ENCODE data around the gene CD8A.

DNA sequence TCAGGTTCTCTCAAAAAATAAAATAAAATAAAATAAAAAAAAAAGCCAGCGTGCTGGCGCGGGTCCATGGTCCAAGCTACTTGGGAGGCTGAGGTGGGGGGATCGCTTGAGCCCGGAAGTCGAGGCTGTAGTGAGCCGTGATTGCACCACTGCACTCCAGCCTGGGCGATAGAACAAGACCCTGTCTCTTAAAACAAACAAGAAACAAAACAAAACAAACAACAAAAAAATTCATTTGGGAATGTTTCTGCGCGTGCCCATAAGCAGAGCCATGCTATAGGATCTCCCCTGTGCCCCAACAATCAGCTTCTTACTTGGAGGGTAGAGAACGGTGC, 16.4 kb upstream of the CD8A start:
- TF ChIP-seq, protein P1, sequence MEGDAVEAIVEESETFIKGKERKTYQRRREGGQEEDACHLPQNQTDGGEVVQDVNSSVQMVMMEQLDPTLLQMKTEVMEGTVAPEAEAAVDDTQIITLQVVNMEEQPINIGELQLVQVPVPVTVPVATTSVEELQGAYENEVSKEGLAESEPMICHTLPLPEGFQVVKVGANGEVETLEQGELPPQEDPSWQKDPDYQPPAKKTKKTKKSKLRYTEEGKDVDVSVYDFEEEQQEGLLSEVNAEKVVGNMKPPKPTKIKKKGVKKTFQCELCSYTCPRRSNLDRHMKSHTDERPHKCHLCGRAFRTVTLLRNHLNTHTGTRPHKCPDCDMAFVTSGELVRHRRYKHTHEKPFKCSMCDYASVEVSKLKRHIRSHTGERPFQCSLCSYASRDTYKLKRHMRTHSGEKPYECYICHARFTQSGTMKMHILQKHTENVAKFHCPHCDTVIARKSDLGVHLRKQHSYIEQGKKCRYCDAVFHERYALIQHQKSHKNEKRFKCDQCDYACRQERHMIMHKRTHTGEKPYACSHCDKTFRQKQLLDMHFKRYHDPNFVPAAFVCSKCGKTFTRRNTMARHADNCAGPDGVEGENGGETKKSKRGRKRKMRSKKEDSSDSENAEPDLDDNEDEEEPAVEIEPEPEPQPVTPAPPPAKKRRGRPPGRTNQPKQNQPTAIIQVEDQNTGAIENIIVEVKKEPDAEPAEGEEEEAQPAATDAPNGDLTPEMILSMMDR (IDR thresholded peaks at IDR 0.05; ENCODE audit: insufficient read depth, low read depth, low read length), result no peak
- no peak for TF ChIP-seq EZH2 (IDR thresholded peaks at IDR 0.05; ENCODE audit: insufficient read depth, low read length)

All from astrocyte (in vitro differentiated cells and primary cell).